ENCODE data around the gene ZDHHC7.

ZDHHC7 gene

GRCh38 chr16:85017633-85018032, 6.3 kb upstream of the ZDHHC7 start:
- DNase-seq, result no peak

- DNase-seq, result peak; percentile 92
Observed at GRCh38 chr16:85017151-85017550, 5.8 kb upstream of the ZDHHC7 start.

- DNase-seq, result peak; percentile 53
Observed at GRCh38 chr16:85015481-85016187, 4.3 kb upstream of the ZDHHC7 start.

- no peak for DNase-seq
Observed at GRCh38 chr16:85014311-85014710, 3.0 kb upstream of the ZDHHC7 start.

- no peak for DNase-seq
Observed at GRCh38 chr16:85011846-85012284, 530 bp upstream of the ZDHHC7 start.

GRCh38 chr16:85010446-85010930, 847 bp downstream of the ZDHHC7 start:
- DNase-seq, result no peak

- no peak for DNase-seq
Observed at GRCh38 chr16:85008271-85008670, 3.1 kb downstream of the ZDHHC7 start.

GRCh38 chr16:85007496-85008214, 3.7 kb downstream of the ZDHHC7 start:
- no peak for DNase-seq

- DNase-seq, result no peak
Observed at GRCh38 chr16:85006639-85007038, 4.7 kb downstream of the ZDHHC7 start.

GRCh38 chr16:85005285-85006069, 5.9 kb downstream of the ZDHHC7 start:
- DNase-seq, result no peak

- no peak for DNase-seq
Observed at GRCh38 chr16:85004587-85005205, 6.6 kb downstream of the ZDHHC7 start.

- DNase-seq, result no peak
Observed at GRCh38 chr16:85003725-85004586, 7.4 kb downstream of the ZDHHC7 start.

- no peak for DNase-seq
Observed at GRCh38 chr16:85003076-85003475, 8.3 kb downstream of the ZDHHC7 start.

GRCh38 chr16:85002608-85003007, 8.7 kb downstream of the ZDHHC7 start:
- peak; percentile 91 for DNase-seq

- no peak for DNase-seq
Observed at GRCh38 chr16:85002099-85002541, 9.2 kb downstream of the ZDHHC7 start.

GRCh38 chr16:84999857-85000480, 11.4 kb downstream of the ZDHHC7 start:
- DNase-seq, result no peak

GRCh38 chr16:84999200-84999599, 12.1 kb downstream of the ZDHHC7 start:
- no peak for DNase-seq

GRCh38 chr16:84996365-84996764, 15.0 kb downstream of the ZDHHC7 start:
- DNase-seq, result no peak

- DNase-seq, result no peak
Observed at GRCh38 chr16:84995663-84996062, 15.7 kb downstream of the ZDHHC7 start.

GRCh38 chr16:84993926-84994325, 17.4 kb downstream of the ZDHHC7 start:
- no peak for DNase-seq

GRCh38 chr16:84992717-84993075, 18.6 kb downstream of the ZDHHC7 start:
- no peak for DNase-seq

- no peak for DNase-seq
Observed at GRCh38 chr16:84990782-84991181, 20.6 kb downstream of the ZDHHC7 start.

All from suppressor macrophage treated with lipopolysaccharide for 4 hours (primary cell).